Measurements from ENCODE around the gene POLR3K.
"Not testable (repeated sequence)": the region's sequence is repeated elsewhere in the genome, so short reads cannot be mapped to it uniquely, and the experiment has no call there.

The POLR3K gene

GRCh38 chr16:63998-64913 lies 10.8 kb upstream of the POLR3K start:
- DNase-seq, result no peak

GRCh38 chr16:63466-63865 lies 10.1 kb upstream of the POLR3K start:
- DNase-seq, result no peak

DNA sequence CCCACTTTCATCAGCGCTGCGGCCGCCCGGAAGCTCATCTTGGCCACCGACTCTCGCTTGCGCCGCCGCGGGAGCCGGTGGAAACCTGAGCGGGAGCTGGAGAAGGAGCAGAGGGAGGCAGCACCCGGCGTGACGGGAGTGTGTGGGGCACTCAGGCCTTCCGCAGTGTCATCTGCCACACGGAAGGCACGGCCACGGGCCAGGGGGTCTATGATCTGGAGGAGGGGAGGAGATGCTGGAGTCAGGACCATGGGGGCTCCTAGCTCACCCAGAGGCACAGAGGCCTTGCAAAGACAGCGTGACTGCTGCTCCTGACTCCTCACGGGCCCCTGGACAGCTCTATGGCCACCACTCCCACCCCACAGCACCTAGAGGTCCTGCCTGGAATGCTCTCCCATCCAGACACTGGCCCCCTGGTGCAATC lies 9.6 kb upstream of the POLR3K start:
- DNase-seq, result no peak

DNA sequence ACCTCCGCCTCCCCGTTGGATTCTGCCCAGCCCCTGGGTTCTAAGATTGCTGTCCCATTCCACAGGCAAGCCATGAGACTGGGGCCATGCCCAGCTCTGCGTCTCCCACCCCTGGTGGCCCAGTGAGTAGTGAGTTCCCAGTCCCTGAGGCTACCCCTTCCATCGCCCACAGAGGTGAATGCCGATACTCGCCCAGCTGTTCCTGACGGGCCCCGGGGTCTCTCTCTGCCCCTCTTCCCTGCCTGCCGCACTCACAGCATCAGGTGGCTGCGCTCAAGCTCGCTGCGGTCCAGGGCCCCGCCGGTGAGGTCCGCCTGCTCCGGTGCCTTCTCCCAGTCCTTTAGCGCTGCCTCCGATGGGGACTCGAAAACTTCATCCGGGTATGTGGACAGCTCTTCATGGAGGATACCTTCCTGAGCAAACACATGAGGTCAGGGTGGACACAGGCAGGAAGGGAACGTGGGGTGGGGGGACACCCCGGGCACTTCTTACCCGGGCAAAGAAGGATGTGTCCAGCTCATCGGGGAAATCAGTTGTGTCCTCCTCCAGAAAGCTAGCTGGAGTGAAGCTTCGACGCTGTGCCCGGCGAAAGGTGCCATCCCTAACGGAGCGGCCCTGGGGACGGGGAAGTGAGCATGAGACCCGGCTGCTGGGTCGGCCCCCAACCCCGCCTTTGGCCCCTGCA lies 9.0 kb upstream of the POLR3K start:
- no peak for DNase-seq

DNA sequence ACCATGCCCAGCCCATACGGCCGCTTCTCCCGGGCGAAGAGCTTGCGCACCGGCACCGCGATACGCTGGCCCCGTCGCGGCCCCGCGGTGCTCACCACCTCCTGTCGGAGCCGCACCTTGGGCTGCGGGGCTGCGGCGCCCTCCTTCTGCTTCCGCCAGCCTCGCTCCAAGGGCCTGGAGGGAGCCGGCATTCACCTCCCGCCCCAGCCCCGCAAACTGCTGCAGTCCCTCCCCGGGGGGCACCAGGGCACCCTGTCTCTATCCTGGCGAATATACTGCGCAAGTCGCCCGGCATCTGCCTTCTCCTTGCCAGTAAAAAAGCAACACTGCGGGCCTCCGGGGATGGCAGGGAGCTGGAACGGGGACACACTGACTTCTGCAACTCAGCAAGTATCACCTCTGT lies 8.5 kb upstream of the POLR3K start:
- no peak for DNase-seq

GRCh38 chr16:60929-61878 lies 7.8 kb upstream of the POLR3K start:
- no peak for DNase-seq

GRCh38 chr16:60166-60565 lies 6.8 kb upstream of the POLR3K start:
- no peak for DNase-seq

GRCh38 chr16:59440-60059 lies 6.1 kb upstream of the POLR3K start:
- no peak for DNase-seq

- DNase-seq, result no peak
Observed at GRCh38 chr16:58491-59439, 5.4 kb upstream of the POLR3K start.

DNA sequence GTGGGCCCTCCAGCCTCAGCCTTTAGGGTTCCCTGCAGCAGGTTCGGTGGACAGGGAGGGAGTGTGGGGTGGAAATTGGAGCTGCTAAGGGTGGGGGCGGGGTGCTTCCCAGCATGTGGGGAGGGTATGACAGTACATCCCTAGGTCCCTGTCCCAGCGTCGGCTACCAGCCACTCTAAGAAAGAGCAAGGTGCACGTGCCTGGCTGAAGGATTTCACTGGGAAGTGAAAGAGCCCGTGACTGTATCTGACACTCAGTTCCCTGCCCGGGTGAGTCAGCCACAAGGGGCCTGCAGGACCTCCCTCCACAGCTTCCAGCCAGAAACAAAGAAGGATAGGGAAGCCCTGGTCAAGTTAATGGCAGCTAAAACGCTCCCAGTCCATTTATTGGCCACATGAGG lies 4.3 kb upstream of the POLR3K start:
- DNase-seq, result no peak

GRCh38 chr16:56231-56927 lies 3.0 kb upstream of the POLR3K start:
- no peak for DNase-seq

DNA sequence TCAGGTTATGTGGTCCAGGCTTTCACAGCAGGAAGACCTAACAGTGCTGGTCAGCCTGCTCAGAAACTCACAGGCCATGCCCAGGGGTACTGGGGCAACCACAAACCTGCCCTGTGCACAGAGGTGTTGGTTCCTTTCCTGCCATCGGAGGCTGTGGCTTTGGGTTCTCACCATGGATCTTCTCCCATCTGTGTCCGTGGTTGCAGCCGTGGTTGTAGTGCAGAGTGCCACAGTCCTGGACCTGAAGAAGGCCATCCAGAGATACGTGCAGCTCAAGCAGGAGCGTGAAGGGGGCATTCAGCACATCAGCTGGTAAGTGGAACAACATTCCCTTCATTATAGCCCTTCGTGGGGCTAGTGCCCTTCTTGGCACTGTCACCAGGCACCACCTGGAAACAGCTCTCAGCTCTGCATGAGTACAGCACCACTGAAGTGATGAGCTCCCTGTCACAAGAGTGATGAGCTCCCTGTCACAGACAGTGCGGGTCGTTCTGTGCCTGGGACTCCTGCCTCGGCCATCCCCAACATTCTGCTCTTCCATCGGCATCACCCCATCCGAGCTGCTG lies 2.2 kb upstream of the POLR3K start:
- DNase-seq, result no peak

GRCh38 chr16:54237-54581 lies 801 bp upstream of the POLR3K start:
- DNase-seq, result no peak

- DNase-seq, result no peak
Observed at GRCh38 chr16:50769-51591, 2.4 kb downstream of the POLR3K start.

- no peak for DNase-seq
Observed at GRCh38 chr16:47234-47633, 6.2 kb downstream of the POLR3K start.

GRCh38 chr16:46510-46909 lies 6.9 kb downstream of the POLR3K start:
- not testable (repeated sequence) for DNase-seq

GRCh38 chr16:45454-45853 lies 8.0 kb downstream of the POLR3K start:
- no peak for DNase-seq

DNA sequence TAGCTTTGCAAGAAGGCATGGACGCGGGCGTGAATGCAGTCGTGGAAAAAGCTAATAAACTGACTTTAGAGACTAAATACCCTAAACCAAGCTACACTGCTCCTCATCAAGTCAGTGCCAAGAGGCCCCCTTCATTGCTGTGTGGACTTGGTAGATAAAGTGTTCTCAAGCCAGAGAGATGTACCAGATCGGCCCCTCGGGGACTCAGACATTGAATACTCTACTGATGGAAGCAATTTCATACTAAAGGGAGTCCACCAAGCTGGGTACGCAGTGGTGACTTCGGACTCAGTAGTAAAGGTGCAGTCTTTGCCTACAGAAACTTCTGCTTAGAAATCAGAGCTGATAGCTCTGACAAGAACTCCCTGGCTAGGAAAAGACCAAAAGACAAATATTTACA lies 8.8 kb downstream of the POLR3K start:
- no peak for DNase-seq

DNA sequence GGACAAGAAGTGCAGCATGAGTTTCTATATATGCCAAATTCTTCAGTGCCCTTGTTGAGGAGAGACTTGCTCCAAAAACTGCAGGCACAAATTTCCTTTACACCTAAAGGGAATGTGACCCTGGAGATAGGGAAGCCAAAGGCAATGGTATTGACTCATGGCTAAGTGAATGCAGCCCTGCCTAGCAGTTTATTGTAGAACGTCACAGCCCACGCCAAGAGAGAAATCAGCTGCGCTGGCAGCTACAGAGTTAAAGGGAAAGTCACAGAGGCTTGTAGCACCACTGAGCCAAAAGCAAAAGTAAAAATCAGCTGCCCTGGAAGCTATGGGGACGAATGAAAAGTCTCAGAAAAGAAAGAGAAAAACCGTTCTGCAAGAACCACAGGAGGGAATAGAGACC lies 10.1 kb downstream of the POLR3K start:
- DNase-seq, result no peak

- no peak for DNase-seq
Observed at GRCh38 chr16:42691-43090, 10.7 kb downstream of the POLR3K start.

All from T-helper 2 cell (primary cell).